Measurements from ENCODE around the gene RENBP. TPM values are rescaled to one million over a fixed set of nuclear protein-coding genes. Genes with fewer than 3 reads are reported as not detected.

RENBP gene
- total RNA-seq, 1 experiment from 2014 or later: 0.87 TPM

GRCh38 chrX:153956044-153956907 is 11.8 kb upstream of the RENBP start:
- no peak for DNase-seq (ENCODE audit: extremely low read depth, low read depth)

- no peak for DNase-seq (ENCODE audit: extremely low read depth, low read depth)
Measured at GRCh38 chrX:153955228-153955732, 10.8 kb upstream of the RENBP start.

GRCh38 chrX:153954558-153955227 is 10.2 kb upstream of the RENBP start:
- no peak for DNase-seq (ENCODE audit: extremely low read depth, low read depth)

GRCh38 chrX:153953892-153954557 is 9.6 kb upstream of the RENBP start:
- DNase-seq (ENCODE audit: extremely low read depth, low read depth): no peak

DNA sequence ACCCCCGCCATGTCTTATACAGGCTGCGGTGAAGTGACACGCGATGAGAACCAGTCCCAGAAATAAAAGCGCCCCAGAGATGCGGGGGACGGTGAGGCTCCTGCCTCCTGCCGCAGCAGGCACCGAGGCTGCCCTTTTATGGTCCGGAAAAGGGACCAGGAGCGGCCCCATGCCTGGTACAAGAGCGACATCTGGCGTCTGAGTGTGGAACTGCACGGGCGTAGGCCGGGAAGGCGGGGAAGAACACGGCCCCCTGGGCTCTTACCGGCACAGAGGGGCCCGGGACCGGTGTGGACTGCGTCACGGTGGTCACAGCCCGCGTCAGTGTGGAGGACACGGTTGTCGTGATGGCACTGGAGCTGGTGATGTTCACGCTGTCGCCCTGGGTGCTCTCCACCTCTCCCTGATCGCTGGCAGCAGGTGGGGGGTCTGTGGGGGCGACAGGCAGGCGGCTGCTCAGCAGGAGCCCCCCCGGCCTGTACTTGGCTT is 8.9 kb upstream of the RENBP start:
- peak; percentile 61 for DNase-seq (ENCODE audit: extremely low read depth, low read depth)

- no peak for DNase-seq (ENCODE audit: extremely low read depth, low read depth)
Measured at GRCh38 chrX:153952373-153953026, 8.1 kb upstream of the RENBP start.

DNA sequence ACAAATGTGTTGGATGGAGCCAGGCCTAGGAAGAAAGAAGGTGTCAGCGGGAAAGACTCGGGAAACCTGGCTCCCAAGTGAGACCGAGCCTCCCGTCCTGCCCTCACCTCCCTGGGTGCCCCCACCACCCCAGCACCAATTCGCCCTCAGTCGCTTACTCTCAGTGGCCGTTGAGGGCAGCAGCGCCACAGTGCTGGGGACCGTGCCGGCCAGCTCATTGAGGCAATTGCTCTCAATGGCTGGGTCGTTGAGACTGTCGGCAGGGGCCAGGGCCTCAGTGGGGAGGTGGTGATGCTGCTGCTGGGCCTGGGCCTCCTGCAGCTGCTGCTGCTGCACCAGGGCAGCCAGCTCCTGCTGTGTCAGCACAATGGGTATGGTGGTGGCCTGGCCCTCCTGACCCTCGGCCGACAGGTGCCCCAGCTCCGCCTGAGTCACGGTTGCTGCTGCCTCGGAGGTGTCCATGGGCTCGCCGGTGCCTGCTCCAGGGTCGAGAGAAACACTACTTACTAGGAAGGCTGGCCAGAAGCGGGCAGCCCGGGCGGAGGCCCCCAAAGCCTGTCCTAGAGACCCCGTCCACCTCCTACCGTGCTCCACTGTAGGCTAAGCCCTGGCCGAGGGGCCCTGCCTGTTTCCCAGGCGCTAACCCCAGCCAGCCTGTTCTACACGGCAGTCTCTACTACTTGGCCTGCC is 7.4 kb upstream of the RENBP start:
- DNase-seq (ENCODE audit: extremely low read depth, low read depth): no peak

DNA sequence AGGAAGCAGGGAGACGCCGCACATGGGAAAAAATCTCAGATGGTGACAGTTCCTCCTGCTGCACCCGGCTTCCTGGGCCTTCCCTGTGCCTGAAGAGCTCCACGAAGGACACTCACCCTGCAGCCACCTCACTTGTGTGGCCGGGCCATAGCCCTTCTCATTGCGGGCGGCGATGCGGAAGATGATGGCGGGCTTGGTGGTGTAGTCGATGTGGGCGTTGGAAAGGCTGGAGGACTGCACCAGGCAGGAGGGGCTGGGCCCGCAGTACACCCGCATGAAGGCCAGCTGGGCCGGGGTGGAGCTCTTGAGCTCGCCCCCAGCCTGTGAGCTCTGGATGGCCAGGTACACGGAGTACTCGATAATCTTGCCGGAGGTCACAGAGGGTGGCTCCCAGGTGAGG is 5.7 kb upstream of the RENBP start:
- no peak for DNase-seq (ENCODE audit: extremely low read depth, low read depth)

GRCh38 chrX:153948847-153949805 is 4.7 kb upstream of the RENBP start:
- no peak for DNase-seq (ENCODE audit: extremely low read depth, low read depth)

DNA sequence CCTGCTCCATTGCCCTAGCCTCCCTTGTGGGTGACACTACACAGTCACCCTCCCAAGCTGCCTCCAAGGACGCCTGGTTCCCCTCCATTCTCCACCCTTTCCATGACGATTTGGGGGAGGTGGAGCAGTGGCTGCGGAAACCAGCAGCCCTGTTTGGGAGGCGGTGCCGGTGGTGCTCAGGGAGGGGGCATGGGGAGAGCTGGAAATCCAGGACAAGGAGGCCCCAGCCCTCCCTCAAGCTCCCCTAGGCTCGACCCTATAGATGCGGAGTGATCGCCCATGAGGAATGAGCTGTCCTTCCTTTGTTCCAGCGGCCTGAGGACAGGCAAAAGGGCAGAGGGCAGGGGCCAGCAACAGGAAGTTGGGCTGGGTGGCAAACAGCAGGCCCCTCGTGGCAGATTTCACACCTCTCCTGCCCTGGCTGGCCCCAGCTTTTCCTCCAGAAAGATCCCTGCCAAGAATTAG is 3.6 kb upstream of the RENBP start:
- DNase-seq (ENCODE audit: extremely low read depth, low read depth): no peak

- peak; percentile 83 for DNase-seq (ENCODE audit: extremely low read depth, low read depth)
Measured at GRCh38 chrX:153947009-153947769, 2.7 kb upstream of the RENBP start.

GRCh38 chrX:153945956-153946943 is 1.8 kb upstream of the RENBP start:
- DNase-seq (ENCODE audit: extremely low read depth, low read depth): no peak

- DNase-seq (ENCODE audit: extremely low read depth, low read depth): no peak
Measured at GRCh38 chrX:153944800-153945150, 332 bp upstream of the RENBP start.

- no peak for DNase-seq (ENCODE audit: extremely low read depth, low read depth)
Measured at GRCh38 chrX:153941336-153942252, 2.8 kb downstream of the RENBP start.

- DNase-seq (ENCODE audit: extremely low read depth, low read depth): no peak
Measured at GRCh38 chrX:153939573-153939972, 4.9 kb downstream of the RENBP start.
